Stimulated activated CD4-positive, alpha-beta T cell treated with anti-CD3 and anti-CD28 coated beads, TNF-alpha, amount 100 ng/mL, for 48 hours (primary cell): ENCODE results near the gene STAMBP.
"Not testable (repeated sequence)": the region's sequence is repeated elsewhere in the genome, so short reads cannot be mapped to it uniquely, and the experiment has no call there.

Experiments
- DNase-seq, 3 donors: peaks; one replicate each; pipeline ENCODE4 v3.0.0-alpha.2; 2020; ENCODE audit warnings: low read depth in 3 of 3

The STAMBP gene

GRCh38 chr2:73886357-73886756 lies 57.6 kb downstream of the STAMBP start:
- peak; percentile 38 to 48 (median 38) for DNase-seq

- not testable (repeated sequence) for DNase-seq
Measured at GRCh38 chr2:73887596-73888353, 59.0 kb downstream of the STAMBP start.

GRCh38 chr2:73888388-73888787 lies 59.6 kb downstream of the STAMBP start:
- DNase-seq, result no peak

GRCh38 chr2:73889206-73889605 lies 60.4 kb downstream of the STAMBP start:
- DNase-seq, result no peak

GRCh38 chr2:73890301-73891092 lies 61.7 kb downstream of the STAMBP start:
- no peak for DNase-seq

GRCh38 chr2:73891276-73891901 lies 62.6 kb downstream of the STAMBP start:
- no peak for DNase-seq

- no peak for DNase-seq
Measured at GRCh38 chr2:73892631-73893329, 64.0 kb downstream of the STAMBP start, which contains the start of gene ACTG2. Gene ACTG2, plus strand, starts transcription at chr2:73893008. Its CDS starts 8,304 bp downstream, at chr2:73901312.

GRCh38 chr2:73893764-73894474 lies 65.2 kb downstream of the STAMBP start:
- DNase-seq, result no peak

GRCh38 chr2:73894475-73894850 lies 65.7 kb downstream of the STAMBP start:
- no peak for DNase-seq

GRCh38 chr2:73894877-73895276 lies 66.1 kb downstream of the STAMBP start:
- DNase-seq, result no peak

- no peak for DNase-seq
Measured at GRCh38 chr2:73895473-73895872, 66.7 kb downstream of the STAMBP start.

- peak in 2 of 3 donors; percentile 21 to 27 for DNase-seq
Measured at GRCh38 chr2:73896362-73897239, 67.8 kb downstream of the STAMBP start.

GRCh38 chr2:73897240-73897583 lies 68.5 kb downstream of the STAMBP start:
- no peak for DNase-seq

- DNase-seq, result no peak
Measured at GRCh38 chr2:73897934-73898333, 69.2 kb downstream of the STAMBP start.

GRCh38 chr2:73899801-73900336 lies 71.1 kb downstream of the STAMBP start:
- DNase-seq, result no peak

- DNase-seq, result no peak
Measured at GRCh38 chr2:73901143-73901542, 72.4 kb downstream of the STAMBP start.

- no peak for DNase-seq
Measured at GRCh38 chr2:73902284-73902683, 73.5 kb downstream of the STAMBP start.

- DNase-seq, result no peak
Measured at GRCh38 chr2:73903313-73903712, 74.6 kb downstream of the STAMBP start.

- not testable (repeated sequence) for DNase-seq
Measured at GRCh38 chr2:73903949-73904613, 75.3 kb downstream of the STAMBP start.
